Vagina (tissue), 2 donors: ENCODE measurements around the gene SPRR2E. TPM values are rescaled to one million over a fixed set of nuclear protein-coding genes. Genes with fewer than 3 reads are reported as not detected.
"Not testable (repeated sequence)": the region's sequence is repeated elsewhere in the genome, so short reads cannot be mapped to it uniquely, and the experiment has no call there.

Experiments
- DNase-seq, 2 donors: peaks; one replicate each; pipeline ENCODE4 v3.0.0-alpha.2; 2017; ENCODE audit errors: extremely low spot score in 2 of 2
- H3K27ac ChIP-seq: fragments of 200-600 bp; sonication (generic); one replicate; pipeline ENCODE4 v1.5.1; 2019
- H3K27me3 ChIP-seq: fragments of 200-600 bp; sonication (generic); one replicate; pipeline ENCODE4 v1.5.1; 2019
- H3K36me3 ChIP-seq, 2 donors: fragments of 200-600 bp; sonication (generic); one replicate each; pipeline ENCODE4 v1.5.1; 2017 to 2019
- H3K4me1 ChIP-seq: fragments of 200-600 bp; sonication (generic); one replicate; pipeline ENCODE4 v1.5.1; 2019
- H3K4me3 ChIP-seq, 2 donors: fragments of 200-600 bp; sonication (generic); 1 replicate in 1 of 2; 2 replicates in 1 of 2; pipeline ENCODE4 v1.5.1; 2016 to 2019
- H3K9me3 ChIP-seq: fragments of 200-600 bp; sonication (generic); one replicate; pipeline ENCODE4 v1.5.1; 2019
- CTCF ChIP-seq, 3 experiments: fragments of 450-650 bp in 2 of 3; fragments of 200-600 bp in 1 of 3; sonication (generic) in 1 of 3; IDR thresholded peaks; one replicate each; pipeline ENCODE4 v1.5.1; 2017 to 2019; ENCODE audit warnings: antibody characterized with exemption in 3 of 3, mild to moderate bottlenecking in 2 of 3, moderate library complexity in 2 of 3
- POLR2A ChIP-seq, 2 donors: fragments of 450-650 bp; IDR thresholded peaks; one replicate each; pipeline ENCODE4 v1.6.1; 2017; ENCODE audit warnings: antibody characterized with exemption in 2 of 2, mild to moderate bottlenecking in 2 of 2, moderate library complexity in 2 of 2
- POLR2AphosphoS5 ChIP-seq, 2 donors: sonication (generic); formaldehyde crosslinking; IDR thresholded peaks; one replicate each; pipeline ENCODE4 v1.9.0; 2017; ENCODE audit warnings: antibody characterized with exemption in 2 of 2, mild to moderate bottlenecking in 2 of 2, low read depth in 1 of 2; ENCODE audit not compliant: insufficient read depth in 1 of 2
- intact Hi-C: fragments of 100-400 bp; cut with DNase I; formaldehyde crosslinking; loops from one replicate; pipeline ENCODE4 v1.15.1; 2023
- total RNA-seq: library from RNA; depleted of rRNA; stranded (reverse); fragments of >200 nt; gene quantifications from one replicate; pipeline ENCODE4 v1.2.3, GENCODE V29; 2016

SPRR2E gene
- total RNA-seq = 11.8 TPM

- no peak for DNase-seq
- intact Hi-C loops = no loop called here
- Histone ChIP-seq H3K9me3 (no peaks in the 10 kb centered on the region), H3K4me3 (no peak within 1 kb of the TSS), H3K4me1 (no peaks in the 10 kb centered on the region), H3K36me3 (no peaks in the 10 kb centered on the region), H3K27ac (no peak within 1 kb of the TSS), H3K27me3 (no peaks in the 10 kb centered on the region)
- TF ChIP-seq POLR2A (IDR thresholded peaks at IDR 0.05) (no peak), CTCF (IDR thresholded peaks at IDR 0.05) (no peak), POLR2AphosphoS5 (IDR thresholded peaks at IDR 0.05; ENCODE audit: insufficient read depth in 1 of 2, low read depth in 1 of 2) (no peak)
Measured at GRCh38 chr1:153094426-153094825, at the start of gene SPRR2E. Gene SPRR2E (minus strand): TSS chr1:153094526. CDS start chr1:153093751, 775 bp downstream.

- intact Hi-C loops = no loop called here
- TF ChIP-seq POLR2A (IDR thresholded peaks at IDR 0.05) (no peak), CTCF (IDR thresholded peaks at IDR 0.05) (no peak), POLR2AphosphoS5 (IDR thresholded peaks at IDR 0.05; ENCODE audit: insufficient read depth in 1 of 2, low read depth in 1 of 2) (no peak)
- no peak for DNase-seq
- no peaks in the 10 kb centered on the region for H3K9me3 ChIP-seq
- H3K36me3 ChIP-seq = no peaks in the 10 kb centered on the region
- H3K27ac ChIP-seq = no peak overlapping the region
- no peak overlapping the region for H3K4me3 ChIP-seq
- H3K4me1 ChIP-seq = no peaks in the 10 kb centered on the region
- H3K27me3 ChIP-seq = no peaks in the 10 kb centered on the region
Measured at GRCh38 chr1:153141377-153141776, 47.1 kb upstream of the SPRR2E start.

- Histone ChIP-seq H3K4me3 (no peak overlapping the region), H3K4me1 (no peaks in the 10 kb centered on the region), H3K27ac (no peak overlapping the region), H3K36me3 (no peaks in the 10 kb centered on the region), H3K9me3 (no peaks in the 10 kb centered on the region), H3K27me3 (no peaks in the 10 kb centered on the region)
- intact Hi-C loops = no loop called here
- DNase-seq = no peak
- TF ChIP-seq POLR2AphosphoS5 (IDR thresholded peaks at IDR 0.05; ENCODE audit: insufficient read depth in 1 of 2, low read depth in 1 of 2) (no peak), POLR2A (IDR thresholded peaks at IDR 0.05) (no peak), CTCF (IDR thresholded peaks at IDR 0.05) (no peak)
Measured at GRCh38 chr1:153140484-153140883, 46.2 kb upstream of the SPRR2E start.

GRCh38 chr1:153133743-153134142 is 39.4 kb upstream of the SPRR2E start:
- no peak for DNase-seq
- intact Hi-C loops = no loop called here
- Histone ChIP-seq H3K4me3 (no peak overlapping the region), H3K27ac (no peak overlapping the region), H3K4me1 (no peaks in the 10 kb centered on the region), H3K9me3 (no peaks in the 10 kb centered on the region), H3K36me3 (no peaks in the 10 kb centered on the region), H3K27me3 (no peaks in the 10 kb centered on the region)
- TF ChIP-seq CTCF (IDR thresholded peaks at IDR 0.05) (no peak), POLR2A (IDR thresholded peaks at IDR 0.05) (no peak), POLR2AphosphoS5 (IDR thresholded peaks at IDR 0.05; ENCODE audit: insufficient read depth in 1 of 2, low read depth in 1 of 2) (no peak)

- TF ChIP-seq CTCF (IDR thresholded peaks at IDR 0.05) (no peak), POLR2A (IDR thresholded peaks at IDR 0.05) (no peak), POLR2AphosphoS5 (IDR thresholded peaks at IDR 0.05; ENCODE audit: insufficient read depth in 1 of 2, low read depth in 1 of 2) (no peak)
- intact Hi-C loops = no loop called here
Measured at GRCh38 chr1:153133267-153133666, 38.9 kb upstream of the SPRR2E start.

GRCh38 chr1:153128688-153129087 is 34.4 kb upstream of the SPRR2E start:
- intact Hi-C loops, H3K9me3 ChIP-seq, DNase-seq, H3K4me3 ChIP-seq, H3K4me1 ChIP-seq, H3K27ac ChIP-seq, H3K36me3 ChIP-seq, H3K27me3 ChIP-seq: not testable (repeated sequence)

More at GRCh38 chr1:153133267-153133666, 38.9 kb upstream of the SPRR2E start:
- H3K36me3 ChIP-seq = no peaks in the 10 kb centered on the region
- H3K4me3 ChIP-seq = no peak overlapping the region
- H3K4me1 ChIP-seq = no peaks in the 10 kb centered on the region
- H3K27me3 ChIP-seq = no peaks in the 10 kb centered on the region
- no peaks in the 10 kb centered on the region for H3K9me3 ChIP-seq
- H3K27ac ChIP-seq = no peak overlapping the region
- DNase-seq = no peak
